HCT116 (cell line): ENCODE data around the gene TBCD. TPM values are rescaled to one million over a fixed set of nuclear protein-coding genes. Genes with fewer than 3 reads are reported as not detected.

Experiments used
- ATAC-seq: fragments of 200-7000 bp; cut with Tn5 transposase; 2 replicates; pipeline ENCODE4 v1.9.1; 2020; ENCODE audit warnings: mild to moderate bottlenecking, moderate library complexity
- BruUV-seq: library from RNA; stranded (reverse); fragments of 400-500 nt; replicated peaks from 2 replicates; lab custom pipeline; 2021; lab: Mats Ljungman, UMichigan
- CTCF ChIA-PET: fragments of 300-600 bp; sonication (Branson Sonifier 250); formaldehyde crosslinking; loops from one replicate; lab custom pipeline; 2021; ENCODE audit warnings: antibody characterized with exemption; lab: Charles Lee
- POLR2A ChIA-PET: fragments of 300-600, 350-600 bp; sonication (Branson Sonifier 250); formaldehyde crosslinking; loops from one replicate; lab custom pipeline; 2021; ENCODE audit warnings: antibody characterized with exemption; lab: Charles Lee
- RAD21 ChIA-PET, 2 experiments: fragments of 300-600 bp; sonication (Branson Sonifier 250); formaldehyde crosslinking; loops; one replicate each; lab custom pipeline; 2023; ENCODE audit warnings: low total read pairs in 2 of 2; ENCODE audit not compliant: uncharacterized antibody in 2 of 2, unreplicated experiment in 2 of 2, low non-redundant PET in 1 of 2; lab: Charles Lee
- DNase-seq: peaks from one replicate; pipeline ENCODE4 v3.0.0-alpha.2; 2010; ENCODE audit warnings: low read depth, low spot score
- H2AFZ ChIP-seq: fragments of 200-600 bp; shearing (Covaris generic), sonication (generic); 2 replicates; pipeline ENCODE4 v1.6.1; 2017; ENCODE audit warnings: low read depth, mixed run types, mixed read lengths, antibody characterized with exemption, low read length; ENCODE audit not compliant: poor library complexity, severe bottlenecking
- H3K27ac ChIP-seq: 2 replicates; pipeline ENCODE4 v1.5.1; 2012; ENCODE audit warnings: low read depth, low read length
- H3K27me3 ChIP-seq: fragments of 200-600 bp; sonication (generic); 2 replicates; pipeline ENCODE4 v1.6.1; 2016; ENCODE audit warnings: mixed run types, low read length, mixed read lengths; ENCODE audit not compliant: insufficient read depth
- H3K36me3 ChIP-seq, 2 experiments: fragments of 200-500 bp in 1 of 2; fragments of 200-600 bp in 1 of 2; sonication (Bioruptor generic) in 1 of 2; sonication (generic) in 1 of 2; 2 replicates each; pipeline versions ENCODE4 v1.5.1 to v1.6.1; 2014 to 2016; ENCODE audit warnings: low read length in 2 of 2, inconsistent platforms in 1 of 2, mixed read lengths in 1 of 2, mixed run types in 1 of 2; ENCODE audit not compliant: insufficient read depth in 2 of 2, control insufficient read depth in 1 of 2
- H3K4me1 ChIP-seq, 2 experiments: fragments of 200-600 bp in 1 of 2; sonication (generic) in 1 of 2; 2 replicates each; pipeline versions ENCODE4 v1.5.1 to v1.6.1; 2012 to 2017; ENCODE audit warnings: low read length in 2 of 2, inconsistent platforms in 1 of 2, mild to moderate bottlenecking in 1 of 2, mixed read lengths in 1 of 2, mixed run types in 1 of 2, moderate library complexity in 1 of 2; ENCODE audit not compliant: insufficient read depth in 2 of 2, control insufficient read depth in 1 of 2
- H3K4me2 ChIP-seq: fragments of 200-600 bp; sonication (generic); 2 replicates; pipeline ENCODE4 v1.6.1; 2017; ENCODE audit warnings: mixed run types, low read length, mixed read lengths
- H3K4me3 ChIP-seq, 2 experiments: fragments of 200-600 bp in 1 of 2; sonication (generic) in 1 of 2; replicated peaks in 1 of 2; 2 replicates each; pipeline ENCODE4 v1.5.1; 2011 to 2016; ENCODE audit warnings: low read length in 2 of 2, control low read depth in 1 of 2, low read depth in 1 of 2, mild to moderate bottlenecking in 1 of 2, mixed read lengths in 1 of 2, mixed run types in 1 of 2
- H3K79me2 ChIP-seq: fragments of 200-600 bp; sonication (generic); 2 replicates; pipeline ENCODE4 v1.6.1; 2017; ENCODE audit warnings: mild to moderate bottlenecking, mixed run types, low read length, moderate library complexity, mixed read lengths; ENCODE audit not compliant: insufficient read depth
- H3K9ac ChIP-seq: fragments of 200-600 bp; sonication (generic); 2 replicates; pipeline ENCODE4 v1.6.1; 2016; ENCODE audit warnings: low read length, mixed read lengths
- H3K9me2 ChIP-seq: fragments of 200-600 bp; sonication (generic), shearing (Covaris generic); 2 replicates; pipeline ENCODE4 v1.6.1; 2017; ENCODE audit warnings: mixed run types, mild to moderate bottlenecking, moderate library complexity; ENCODE audit not compliant: insufficient read depth
- H3K9me3 ChIP-seq, 2 experiments: fragments of 200-500 bp in 1 of 2; fragments of 200-600 bp in 1 of 2; sonication (Bioruptor generic) in 1 of 2; sonication (generic) in 1 of 2; 2 replicates each; pipeline ENCODE4 v1.6.1; 2014 to 2017; ENCODE audit warnings: low read length in 2 of 2, mixed read lengths in 2 of 2, inconsistent platforms in 1 of 2, low read depth in 1 of 2, mild to moderate bottlenecking in 1 of 2, mixed run types in 1 of 2, moderate library complexity in 1 of 2; ENCODE audit not compliant: control insufficient read depth in 1 of 2, insufficient read depth in 1 of 2
- H4K20me1 ChIP-seq: fragments of 200-600 bp; sonication (generic), shearing (Covaris generic); 2 replicates; pipeline ENCODE4 v1.6.1; 2017; ENCODE audit warnings: mixed run types, mild to moderate bottlenecking, moderate library complexity; ENCODE audit not compliant: insufficient read depth
- CBX3 ChIP-seq: IDR thresholded peaks from 2 replicates; pipeline ENCODE4 v1.6.1; 2012; ENCODE audit warnings: low read depth
- ELF1 ChIP-seq: IDR thresholded peaks from 2 replicates; pipeline ENCODE4 v1.6.1; 2012; ENCODE audit warnings: low read depth, borderline replicate concordance
- EZH2 ChIP-seq: fragments of 200-600 bp; sonication (generic); IDR thresholded peaks from 2 replicates; pipeline ENCODE4 v1.6.1; 2017; ENCODE audit warnings: antibody characterized with exemption, mixed run types
- EZH2phosphoT487 ChIP-seq: fragments of 200-600 bp; IDR thresholded peaks from 2 replicates; pipeline ENCODE4 v1.6.1; 2018; ENCODE audit warnings: antibody characterized with exemption, borderline replicate concordance
- FOSL1 ChIP-seq: IDR thresholded peaks from 2 replicates; pipeline ENCODE4 v1.6.1; 2012; ENCODE audit warnings: low read depth
- JUND ChIP-seq: IDR thresholded peaks from 2 replicates; pipeline ENCODE4 v1.6.1; 2012
- POLR2A ChIP-seq: IDR thresholded peaks from 2 replicates; pipeline ENCODE4 v1.7.0; 2011; ENCODE audit warnings: borderline replicate concordance; ENCODE audit not compliant: insufficient read depth, insufficient read length; ENCODE audit errors: extremely low read depth
- POLR2AphosphoS5 ChIP-seq: IDR thresholded peaks from 2 replicates; pipeline ENCODE4 v1.6.1; 2011; ENCODE audit warnings: mild to moderate bottlenecking, low read depth, low read length, moderate library complexity
- RAD21 ChIP-seq: IDR thresholded peaks from 2 replicates; pipeline ENCODE4 v1.6.1; 2012; ENCODE audit warnings: low read depth, mild to moderate bottlenecking
- SIN3A ChIP-seq: IDR thresholded peaks from 2 replicates; pipeline ENCODE4 v1.6.1; 2012; ENCODE audit warnings: low read depth
- SP1 ChIP-seq: IDR thresholded peaks from 2 replicates; pipeline ENCODE4 v1.6.1; 2012; ENCODE audit warnings: low read depth
- SRF ChIP-seq: IDR thresholded peaks from 2 replicates; pipeline ENCODE4 v1.6.1; 2012; ENCODE audit warnings: low read depth
- TCF7L2 ChIP-seq: IDR thresholded peaks from 2 replicates; pipeline ENCODE4 v1.7.0; 2011; ENCODE audit warnings: borderline replicate concordance, inconsistent platforms; ENCODE audit not compliant: insufficient read depth, insufficient read length; ENCODE audit errors: extremely low read depth
- YY1 ChIP-seq: IDR thresholded peaks from 2 replicates; pipeline ENCODE4 v1.6.1; 2011; ENCODE audit warnings: low read length, low read depth, moderate library complexity, mild to moderate bottlenecking; ENCODE audit not compliant: insufficient replicate concordance; ENCODE audit errors: extremely low read depth
- ZFX ChIP-seq: fragments of 450-650 bp; IDR thresholded peaks from 2 replicates; pipeline ENCODE4 v1.6.1; 2017
- ZNF274 ChIP-seq: fragments of 200-500 bp; sonication (Bioruptor generic); IDR thresholded peaks from 2 replicates; pipeline ENCODE4 v1.6.1; 2014; ENCODE audit warnings: mild to moderate bottlenecking, low read depth, low read length, inconsistent platforms
- intact Hi-C: fragments of 100-400 bp; cut with micrococcal nuclease; formaldehyde crosslinking; loops from 2 replicates; pipeline ENCODE4 v1.10.0; 2022
- total RNA-seq: library from RNA; stranded (reverse); gene quantifications from one replicate; pipeline ENCODE4 v1.2.1, GENCODE V29; 2021; ENCODE audit not compliant: unreplicated experiment
- TF ChIP-seq, protein P1 (sequence below), 3 experiments: fragments of 200-600 bp in 1 of 3; sonication (generic) in 1 of 3; IDR thresholded peaks in 2 of 3; conservative IDR thresholded peaks in 1 of 3; 2 replicates each; pipeline ENCODE4 v1.5.1; 2012 to 2017; ENCODE audit warnings: low read depth in 2 of 3, low read length in 2 of 3, antibody characterized with exemption in 1 of 3, borderline replicate concordance in 1 of 3, control low read depth in 1 of 3, mild to moderate bottlenecking in 1 of 3, mixed read lengths in 1 of 3, mixed run types in 1 of 3, moderate library complexity in 1 of 3; ENCODE audit not compliant: insufficient read depth in 1 of 3
- TF ChIP-seq, protein P2 (sequence below): IDR thresholded peaks from 2 replicates; pipeline ENCODE4 v1.6.1; 2012; ENCODE audit warnings: low read depth
- TF ChIP-seq, protein P3 (sequence below): IDR thresholded peaks from 2 replicates; pipeline ENCODE4 v1.6.1; 2012

The TBCD gene
- total RNA-seq, 1 experiment from 2014 or later: 152 TPM

DNA sequence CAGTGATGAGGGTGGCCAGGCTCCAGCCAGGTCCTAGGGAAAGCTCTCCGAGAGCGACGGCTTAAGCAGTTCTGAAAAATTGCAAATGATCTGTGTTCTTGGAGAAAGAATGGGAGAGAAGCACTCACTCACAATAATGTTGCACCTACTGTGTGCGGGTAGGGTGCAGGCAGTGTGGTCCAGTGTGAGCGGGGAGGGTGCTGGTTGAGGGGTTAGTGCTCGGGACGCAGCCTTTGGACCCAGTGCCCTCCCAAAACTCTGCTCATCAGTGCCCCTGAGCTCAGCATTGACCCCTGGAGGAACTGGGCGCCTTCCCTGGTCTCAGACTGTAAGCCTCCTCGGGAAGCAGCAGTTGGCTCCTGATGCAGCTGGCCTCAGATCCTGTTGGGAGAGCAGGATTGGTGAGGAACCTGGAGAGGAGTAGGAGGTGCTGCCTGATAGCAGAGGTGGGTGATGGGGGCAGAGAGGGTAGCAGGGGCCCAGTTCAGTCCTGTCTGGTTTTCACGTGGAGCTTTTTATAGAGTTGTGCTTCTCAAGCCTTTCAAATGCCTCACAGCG, 111.6 kb downstream of the TBCD start:
- RAD21 ChIA-PET: no interaction called here
- Histone ChIP-seq H3K4me2 (peak overlapping the region; percentile 77), H3K79me2 (peaks cover 46% of the 10 kb centered on the region), H2AFZ (no peak overlapping the region), H3K4me1 (peaks cover 64 to 68% of the 10 kb centered on the region in 2 experiments), H3K36me3 (no peaks in the 10 kb centered on the region), H3K27me3 (no peaks in the 10 kb centered on the region), H4K20me1 (peaks cover 4% of the 10 kb centered on the region; the same call in 1 of the 2 replicates), H3K9ac (peak overlapping the region; percentile 46; the same call in 1 of the 2 replicates), H3K9me2 (no peaks in the 10 kb centered on the region), H3K4me3 (peak overlapping the region in 1 of 2 experiments; percentile 35; a peak in 1 of 4 replicates)
- intact Hi-C loops: no loop called here
- CTCF ChIA-PET: interaction anchor here (1.1 to 1.7 kb wide), 6 partner anchors 9 to 82 kb away, joined by 3 to 7 read pairs (median 3); no protein-coding TSS in a partner anchor
- no TSS peak for BruUV-seq
- TF ChIP-seq ELF1: no peak
- TF ChIP-seq SIN3A: no peak
- TF ChIP-seq POLR2AphosphoS5: no peak
- TF ChIP-seq, protein P1, sequence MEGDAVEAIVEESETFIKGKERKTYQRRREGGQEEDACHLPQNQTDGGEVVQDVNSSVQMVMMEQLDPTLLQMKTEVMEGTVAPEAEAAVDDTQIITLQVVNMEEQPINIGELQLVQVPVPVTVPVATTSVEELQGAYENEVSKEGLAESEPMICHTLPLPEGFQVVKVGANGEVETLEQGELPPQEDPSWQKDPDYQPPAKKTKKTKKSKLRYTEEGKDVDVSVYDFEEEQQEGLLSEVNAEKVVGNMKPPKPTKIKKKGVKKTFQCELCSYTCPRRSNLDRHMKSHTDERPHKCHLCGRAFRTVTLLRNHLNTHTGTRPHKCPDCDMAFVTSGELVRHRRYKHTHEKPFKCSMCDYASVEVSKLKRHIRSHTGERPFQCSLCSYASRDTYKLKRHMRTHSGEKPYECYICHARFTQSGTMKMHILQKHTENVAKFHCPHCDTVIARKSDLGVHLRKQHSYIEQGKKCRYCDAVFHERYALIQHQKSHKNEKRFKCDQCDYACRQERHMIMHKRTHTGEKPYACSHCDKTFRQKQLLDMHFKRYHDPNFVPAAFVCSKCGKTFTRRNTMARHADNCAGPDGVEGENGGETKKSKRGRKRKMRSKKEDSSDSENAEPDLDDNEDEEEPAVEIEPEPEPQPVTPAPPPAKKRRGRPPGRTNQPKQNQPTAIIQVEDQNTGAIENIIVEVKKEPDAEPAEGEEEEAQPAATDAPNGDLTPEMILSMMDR (IDR thresholded peaks at IDR 0.05 in 2 of 3, conservative IDR thresholded peaks at IDR 0.05 in 1 of 3; ENCODE audit: borderline replicate concordance in 1 of 3, insufficient read depth in 1 of 3, low read depth in 2 of 3, low read length in 2 of 3): no peak
- no peak for TF ChIP-seq TCF7L2
- no peak for TF ChIP-seq ZNF274
- TF ChIP-seq EZH2: no peak
- no peak for TF ChIP-seq SRF
- no peak for TF ChIP-seq JUND
- no peak for TF ChIP-seq YY1
- no peak for TF ChIP-seq ZFX
- TF ChIP-seq POLR2A: no peak
- TF ChIP-seq, protein P2, sequence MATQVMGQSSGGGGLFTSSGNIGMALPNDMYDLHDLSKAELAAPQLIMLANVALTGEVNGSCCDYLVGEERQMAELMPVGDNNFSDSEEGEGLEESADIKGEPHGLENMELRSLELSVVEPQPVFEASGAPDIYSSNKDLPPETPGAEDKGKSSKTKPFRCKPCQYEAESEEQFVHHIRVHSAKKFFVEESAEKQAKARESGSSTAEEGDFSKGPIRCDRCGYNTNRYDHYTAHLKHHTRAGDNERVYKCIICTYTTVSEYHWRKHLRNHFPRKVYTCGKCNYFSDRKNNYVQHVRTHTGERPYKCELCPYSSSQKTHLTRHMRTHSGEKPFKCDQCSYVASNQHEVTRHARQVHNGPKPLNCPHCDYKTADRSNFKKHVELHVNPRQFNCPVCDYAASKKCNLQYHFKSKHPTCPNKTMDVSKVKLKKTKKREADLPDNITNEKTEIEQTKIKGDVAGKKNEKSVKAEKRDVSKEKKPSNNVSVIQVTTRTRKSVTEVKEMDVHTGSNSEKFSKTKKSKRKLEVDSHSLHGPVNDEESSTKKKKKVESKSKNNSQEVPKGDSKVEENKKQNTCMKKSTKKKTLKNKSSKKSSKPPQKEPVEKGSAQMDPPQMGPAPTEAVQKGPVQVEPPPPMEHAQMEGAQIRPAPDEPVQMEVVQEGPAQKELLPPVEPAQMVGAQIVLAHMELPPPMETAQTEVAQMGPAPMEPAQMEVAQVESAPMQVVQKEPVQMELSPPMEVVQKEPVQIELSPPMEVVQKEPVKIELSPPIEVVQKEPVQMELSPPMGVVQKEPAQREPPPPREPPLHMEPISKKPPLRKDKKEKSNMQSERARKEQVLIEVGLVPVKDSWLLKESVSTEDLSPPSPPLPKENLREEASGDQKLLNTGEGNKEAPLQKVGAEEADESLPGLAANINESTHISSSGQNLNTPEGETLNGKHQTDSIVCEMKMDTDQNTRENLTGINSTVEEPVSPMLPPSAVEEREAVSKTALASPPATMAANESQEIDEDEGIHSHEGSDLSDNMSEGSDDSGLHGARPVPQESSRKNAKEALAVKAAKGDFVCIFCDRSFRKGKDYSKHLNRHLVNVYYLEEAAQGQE: no peak
- no peak for TF ChIP-seq SP1
- no peak for TF ChIP-seq CBX3
- TF ChIP-seq EZH2phosphoT487: no peak
- TF ChIP-seq, protein P3, sequence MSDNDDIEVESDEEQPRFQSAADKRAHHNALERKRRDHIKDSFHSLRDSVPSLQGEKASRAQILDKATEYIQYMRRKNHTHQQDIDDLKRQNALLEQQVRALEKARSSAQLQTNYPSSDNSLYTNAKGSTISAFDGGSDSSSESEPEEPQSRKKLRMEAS: no peak
- no peak for TF ChIP-seq FOSL1
- no peak for TF ChIP-seq RAD21
- TF ChIP-seq, all 23 proteins: peak for 0
- Histone ChIP-seq H3K27ac (peak overlapping the region; percentile 95), H3K9me3 (no peaks in the 10 kb centered on the region)
- POLR2A ChIA-PET: interaction anchor here (1.0 to 1.1 kb wide), 2 partner anchors 10 to 12 kb away, joined by 3 read pairs; no protein-coding TSS in a partner anchor
- ATAC-seq (peak; percentile 7), DNase-seq (no peak)
